ENCODE measurements around the gene MKNK2.
A peak's percentile ranks its signal among the peaks of the same experiment; 100 is the strongest.

Gene MKNK2

GRCh38 chr19:2077833-2078619 lies 27.0 kb upstream of the MKNK2 start:
- H3K9me3 ChIP-seq (ENCODE audit: control insufficient read depth in 1 of 2, low read length in 2 of 2): no peaks in the 10 kb centered on the region
- no peak overlapping the region for H3K27ac ChIP-seq (ENCODE audit: low read length)
- peaks cover 0 to 23% of the 10 kb centered on the region in 2 donors for H3K4me1 ChIP-seq (ENCODE audit: control insufficient read depth in 1 of 2, insufficient read depth in 2 of 2, low read length in 2 of 2)
- H3K4me3 ChIP-seq (ENCODE audit: low read depth in 1 of 2, low read length in 2 of 2): no peak overlapping the region
- peaks cover 17 to 64% of the 10 kb centered on the region in 2 donors for H3K36me3 ChIP-seq (ENCODE audit: control insufficient read depth in 1 of 2, insufficient read depth in 2 of 2, low read length in 2 of 2)
- H3K27me3 ChIP-seq (ENCODE audit: low read depth, low read length): no peaks in the 10 kb centered on the region

GRCh38 chr19:2077398-2077797 lies 26.4 kb upstream of the MKNK2 start:
- Histone ChIP-seq H3K4me1 (ENCODE audit: control insufficient read depth in 1 of 2, insufficient read depth in 2 of 2, low read length in 2 of 2) (peaks cover 0 to 20% of the 10 kb centered on the region in 2 donors), H3K4me3 (ENCODE audit: low read depth in 1 of 2, low read length in 2 of 2) (no peak overlapping the region), H3K27ac (ENCODE audit: low read length) (no peak overlapping the region), H3K27me3 (ENCODE audit: low read depth, low read length) (no peaks in the 10 kb centered on the region), H3K36me3 (ENCODE audit: control insufficient read depth in 1 of 2, insufficient read depth in 2 of 2, low read length in 2 of 2) (peaks cover 23 to 69% of the 10 kb centered on the region in 2 donors), H3K9me3 (ENCODE audit: control insufficient read depth in 1 of 2, low read length in 2 of 2) (no peaks in the 10 kb centered on the region)

- H3K27ac ChIP-seq (ENCODE audit: low read length): no peak overlapping the region
- H3K4me3 ChIP-seq (ENCODE audit: low read depth in 1 of 2, low read length in 2 of 2): no peak overlapping the region
- peaks cover 24 to 67% of the 10 kb centered on the region in 2 donors for H3K36me3 ChIP-seq (ENCODE audit: control insufficient read depth in 1 of 2, insufficient read depth in 2 of 2, low read length in 2 of 2)
- H3K27me3 ChIP-seq (ENCODE audit: low read depth, low read length): no peaks in the 10 kb centered on the region
- H3K4me1 ChIP-seq (ENCODE audit: control insufficient read depth in 1 of 2, insufficient read depth in 2 of 2, low read length in 2 of 2): peaks cover 0 to 13% of the 10 kb centered on the region in 2 donors
- H3K9me3 ChIP-seq (ENCODE audit: control insufficient read depth in 1 of 2, low read length in 2 of 2): no peaks in the 10 kb centered on the region
Measured at GRCh38 chr19:2076526-2076944, 25.5 kb upstream of the MKNK2 start.

GRCh38 chr19:2072757-2073551 lies 21.9 kb upstream of the MKNK2 start:
- H3K27ac ChIP-seq (ENCODE audit: low read length): no peak overlapping the region
- peaks cover 32 to 53% of the 10 kb centered on the region in 2 donors for H3K36me3 ChIP-seq (ENCODE audit: control insufficient read depth in 1 of 2, insufficient read depth in 2 of 2, low read length in 2 of 2)
- no peaks in the 10 kb centered on the region for H3K27me3 ChIP-seq (ENCODE audit: low read depth, low read length)
- H3K9me3 ChIP-seq (ENCODE audit: control insufficient read depth in 1 of 2, low read length in 2 of 2): no peaks in the 10 kb centered on the region
- no peak overlapping the region for H3K4me3 ChIP-seq (ENCODE audit: low read depth in 1 of 2, low read length in 2 of 2)
- H3K4me1 ChIP-seq (ENCODE audit: control insufficient read depth in 1 of 2, insufficient read depth in 2 of 2, low read length in 2 of 2): peaks cover 0 to 4% of the 10 kb centered on the region in 2 donors

- H3K36me3 ChIP-seq (ENCODE audit: control insufficient read depth in 1 of 2, insufficient read depth in 2 of 2, low read length in 2 of 2): peaks cover 28 to 36% of the 10 kb centered on the region in 2 donors
- H3K27me3 ChIP-seq (ENCODE audit: low read depth, low read length): no peaks in the 10 kb centered on the region
- H3K27ac ChIP-seq (ENCODE audit: low read length): no peak overlapping the region
- peaks cover 0 to 4% of the 10 kb centered on the region in 2 donors for H3K4me1 ChIP-seq (ENCODE audit: control insufficient read depth in 1 of 2, insufficient read depth in 2 of 2, low read length in 2 of 2)
- H3K4me3 ChIP-seq (ENCODE audit: low read depth in 1 of 2, low read length in 2 of 2): no peak overlapping the region
- H3K9me3 ChIP-seq (ENCODE audit: control insufficient read depth in 1 of 2, low read length in 2 of 2): no peaks in the 10 kb centered on the region
Measured at GRCh38 chr19:2070986-2071673, 20.1 kb upstream of the MKNK2 start.

GRCh38 chr19:2070436-2070827 lies 19.4 kb upstream of the MKNK2 start:
- Histone ChIP-seq H3K4me3 (ENCODE audit: low read depth in 1 of 2, low read length in 2 of 2) (no peak overlapping the region), H3K9me3 (ENCODE audit: control insufficient read depth in 1 of 2, low read length in 2 of 2) (no peaks in the 10 kb centered on the region), H3K27me3 (ENCODE audit: low read depth, low read length) (no peaks in the 10 kb centered on the region), H3K36me3 (ENCODE audit: control insufficient read depth in 1 of 2, insufficient read depth in 2 of 2, low read length in 2 of 2) (peaks cover 25 to 31% of the 10 kb centered on the region in 2 donors), H3K4me1 (ENCODE audit: control insufficient read depth in 1 of 2, insufficient read depth in 2 of 2, low read length in 2 of 2) (peaks cover 0 to 4% of the 10 kb centered on the region in 2 donors), H3K27ac (ENCODE audit: low read length) (no peak overlapping the region)

GRCh38 chr19:2064788-2065524 lies 13.9 kb upstream of the MKNK2 start:
- peaks cover 8 to 40% of the 10 kb centered on the region in 2 donors for H3K4me1 ChIP-seq (ENCODE audit: control insufficient read depth in 1 of 2, insufficient read depth in 2 of 2, low read length in 2 of 2)
- peak overlapping the region in 1 of 2 donors; percentile 17 for H3K4me3 ChIP-seq (ENCODE audit: low read depth in 1 of 2, low read length in 2 of 2)
- H3K36me3 ChIP-seq (ENCODE audit: control insufficient read depth in 1 of 2, insufficient read depth in 2 of 2, low read length in 2 of 2): no peaks in the 10 kb centered on the region
- peak overlapping the region; percentile 51 for H3K27ac ChIP-seq (ENCODE audit: low read length)
- H3K9me3 ChIP-seq (ENCODE audit: control insufficient read depth in 1 of 2, low read length in 2 of 2): no peaks in the 10 kb centered on the region
- H3K27me3 ChIP-seq (ENCODE audit: low read depth, low read length): no peaks in the 10 kb centered on the region

GRCh38 chr19:2064395-2064787 lies 13.3 kb upstream of the MKNK2 start:
- Histone ChIP-seq H3K27me3 (ENCODE audit: low read depth, low read length) (no peaks in the 10 kb centered on the region), H3K9me3 (ENCODE audit: control insufficient read depth in 1 of 2, low read length in 2 of 2) (no peaks in the 10 kb centered on the region), H3K36me3 (ENCODE audit: control insufficient read depth in 1 of 2, insufficient read depth in 2 of 2, low read length in 2 of 2) (peaks cover 0 to 1% of the 10 kb centered on the region in 2 donors), H3K4me3 (ENCODE audit: low read depth in 1 of 2, low read length in 2 of 2) (peak overlapping the region in 1 of 2 donors; percentile 17), H3K27ac (ENCODE audit: low read length) (peak overlapping the region; percentile 51), H3K4me1 (ENCODE audit: control insufficient read depth in 1 of 2, insufficient read depth in 2 of 2, low read length in 2 of 2) (peaks cover 9 to 43% of the 10 kb centered on the region in 2 donors)

- peaks cover 0 to 3% of the 10 kb centered on the region in 2 donors for H3K36me3 ChIP-seq (ENCODE audit: control insufficient read depth in 1 of 2, insufficient read depth in 2 of 2, low read length in 2 of 2)
- H3K9me3 ChIP-seq (ENCODE audit: control insufficient read depth in 1 of 2, low read length in 2 of 2): no peaks in the 10 kb centered on the region
- H3K27ac ChIP-seq (ENCODE audit: low read length): no peak overlapping the region
- H3K4me1 ChIP-seq (ENCODE audit: control insufficient read depth in 1 of 2, insufficient read depth in 2 of 2, low read length in 2 of 2): peaks cover 11 to 48% of the 10 kb centered on the region in 2 donors
- H3K4me3 ChIP-seq (ENCODE audit: low read depth in 1 of 2, low read length in 2 of 2): no peak overlapping the region
- H3K27me3 ChIP-seq (ENCODE audit: low read depth, low read length): no peaks in the 10 kb centered on the region
Measured at GRCh38 chr19:2063824-2064223, 12.8 kb upstream of the MKNK2 start.

GRCh38 chr19:2062770-2063169 lies 11.7 kb upstream of the MKNK2 start:
- H3K4me1 ChIP-seq (ENCODE audit: control insufficient read depth in 1 of 2, insufficient read depth in 2 of 2, low read length in 2 of 2): peaks cover 11 to 57% of the 10 kb centered on the region in 2 donors
- H3K27ac ChIP-seq (ENCODE audit: low read length): no peak overlapping the region
- H3K9me3 ChIP-seq (ENCODE audit: control insufficient read depth in 1 of 2, low read length in 2 of 2): no peaks in the 10 kb centered on the region

More at GRCh38 chr19:2062770-2063169, 11.7 kb upstream of the MKNK2 start:
- Histone ChIP-seq H3K27me3 (ENCODE audit: low read depth, low read length) (no peaks in the 10 kb centered on the region), H3K36me3 (ENCODE audit: control insufficient read depth in 1 of 2, insufficient read depth in 2 of 2, low read length in 2 of 2) (peaks cover 0 to 3% of the 10 kb centered on the region in 2 donors), H3K4me3 (ENCODE audit: low read depth in 1 of 2, low read length in 2 of 2) (peak overlapping the region in 1 of 2 donors; percentile 89)

All from muscle layer of duodenum (tissue), 2 donors.